Stimulated activated CD4-positive, alpha-beta T cell treated with anti-CD3 and anti-CD28 coated beads, Interleukin-4, amount 100 ng/mL, for 1 hour (primary cell): Measurements from ENCODE around the gene DNAJC11.

Experiments used
- DNase-seq: peaks from one replicate; pipeline ENCODE4 v3.0.0-alpha.2; 2020

Gene DNAJC11

DNA sequence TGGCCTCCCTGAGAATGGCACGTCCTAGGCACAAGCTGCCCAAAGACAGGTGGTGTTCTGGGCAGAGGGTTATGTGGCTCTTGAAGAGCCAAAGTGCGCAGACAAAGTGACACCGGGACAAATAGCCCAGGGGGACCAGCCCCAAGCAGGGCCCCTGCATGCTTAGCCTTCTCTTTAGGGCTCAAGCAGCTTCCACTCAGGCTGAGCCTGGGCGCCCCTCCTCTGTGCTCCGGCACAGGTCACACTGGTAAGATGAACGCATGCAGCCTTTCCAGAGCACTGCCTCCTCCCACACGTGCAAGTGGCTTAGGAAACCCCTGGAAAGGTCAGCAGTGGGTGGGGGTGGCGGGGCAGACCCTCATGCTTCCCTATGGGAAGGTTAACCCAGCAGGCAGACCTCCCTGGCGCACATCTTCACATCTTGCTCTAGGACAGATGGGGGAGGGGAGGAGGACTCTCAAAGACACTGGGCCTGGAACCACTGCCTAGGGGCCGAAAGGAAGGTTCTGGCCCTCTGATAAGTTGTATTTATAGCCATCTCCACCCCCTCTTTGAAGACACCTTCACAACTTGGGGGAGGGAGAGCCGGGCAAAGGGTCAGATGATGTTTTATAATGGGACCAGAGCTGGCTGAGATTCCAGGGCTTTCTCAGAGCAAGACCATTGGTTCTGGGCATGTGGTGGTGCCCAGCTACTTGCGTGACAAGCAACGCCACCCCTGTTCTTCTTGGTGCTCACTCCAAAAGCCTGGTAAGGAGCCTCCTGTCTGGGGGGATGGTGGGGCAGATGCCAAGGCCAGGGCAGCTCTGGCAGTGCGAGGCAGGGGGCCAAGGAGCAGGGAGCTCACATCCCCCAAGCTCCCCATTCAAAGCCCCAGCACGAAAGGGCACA is 104.5 kb downstream of the DNAJC11 start:
- no peak for DNase-seq

DNA sequence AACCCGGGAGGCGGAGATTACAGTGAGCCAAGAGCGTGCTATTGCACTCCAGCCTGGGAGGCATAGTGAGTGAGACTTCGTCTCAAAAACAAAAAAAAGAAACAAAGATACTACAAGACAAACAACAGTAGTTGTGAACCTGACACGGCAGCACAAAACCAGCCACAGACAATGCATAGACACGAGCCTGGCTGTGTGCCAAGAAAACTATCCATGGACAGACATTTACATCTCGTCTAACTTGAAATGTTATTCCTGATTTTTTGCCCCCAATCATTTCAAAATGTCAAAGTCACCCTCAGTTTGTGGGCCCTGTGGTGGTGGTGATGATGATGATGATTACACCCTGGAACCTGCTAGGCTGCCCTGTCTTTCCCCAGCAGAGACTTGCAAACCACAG is 105.3 kb downstream of the DNAJC11 start:
- DNase-seq = no peak

DNA sequence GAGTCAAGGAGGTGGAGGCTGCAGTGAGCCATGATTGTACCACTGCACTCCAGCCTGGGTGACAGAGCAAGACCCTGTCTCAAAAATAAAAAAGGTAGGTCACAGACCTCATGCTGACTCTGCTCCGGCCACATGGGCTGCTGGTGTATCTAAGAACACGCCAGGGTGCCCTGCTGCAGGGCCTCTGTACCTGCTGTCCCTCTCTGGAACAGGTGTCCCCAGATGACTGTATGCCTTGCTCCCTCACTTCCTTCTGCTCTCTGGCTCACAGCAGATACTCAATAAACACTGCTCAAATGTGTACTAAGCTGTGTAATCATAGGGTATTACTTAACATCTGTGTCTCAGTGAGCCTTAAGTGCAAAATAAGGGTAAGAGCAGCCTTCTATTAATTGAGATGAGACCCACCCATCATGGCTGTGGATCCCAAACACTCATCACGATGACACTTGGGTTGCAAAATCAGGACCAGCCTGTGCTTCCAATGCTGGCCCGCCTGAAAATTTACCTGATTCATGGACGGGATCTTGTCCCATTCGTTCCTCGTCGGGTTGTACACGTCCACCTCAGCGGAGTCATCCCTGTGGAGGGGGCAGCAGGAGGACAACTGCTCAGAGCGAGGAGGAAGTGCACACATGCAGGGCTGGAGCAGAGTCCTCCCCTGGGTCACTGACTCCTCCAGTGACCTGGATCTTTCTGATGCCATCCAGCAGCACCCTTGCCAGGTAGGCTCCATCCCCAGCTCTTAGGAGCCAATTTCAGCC is 106.5 kb downstream of the DNAJC11 start:
- DNase-seq = no peak

DNA sequence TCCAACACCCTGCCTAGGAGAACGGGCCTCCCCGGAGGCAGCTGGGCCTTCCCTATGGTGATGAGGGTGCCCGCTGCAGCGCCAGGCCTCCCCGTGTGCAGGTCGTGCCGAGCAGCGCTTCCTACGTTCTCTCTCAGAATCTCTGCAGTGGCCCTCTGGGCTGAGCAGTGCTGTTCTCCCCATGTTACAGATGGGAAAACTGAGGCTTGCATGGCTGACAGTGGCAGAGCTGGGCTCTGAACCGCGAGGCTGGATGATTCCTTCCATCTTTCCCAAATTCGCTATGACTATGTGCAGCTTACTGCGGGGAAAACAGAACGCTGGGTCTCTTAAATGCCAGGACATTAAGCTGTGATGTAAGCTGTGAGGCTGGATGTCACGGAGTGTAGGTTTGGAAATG is 107.8 kb downstream of the DNAJC11 start:
- no peak for DNase-seq

GRCh38 chr1:6592865-6593593 is 108.6 kb downstream of the DNAJC11 start:
- DNase-seq = no peak

- DNase-seq = no peak
These were observed 109.2 kb downstream of the DNAJC11 start for GRCh38 chr1:6592441-6592840.

- DNase-seq = no peak
These were observed 110.0 kb downstream of the DNAJC11 start for GRCh38 chr1:6591644-6592043.

- DNase-seq = no peak
These were observed 110.4 kb downstream of the DNAJC11 start for GRCh38 chr1:6591222-6591621.

DNA sequence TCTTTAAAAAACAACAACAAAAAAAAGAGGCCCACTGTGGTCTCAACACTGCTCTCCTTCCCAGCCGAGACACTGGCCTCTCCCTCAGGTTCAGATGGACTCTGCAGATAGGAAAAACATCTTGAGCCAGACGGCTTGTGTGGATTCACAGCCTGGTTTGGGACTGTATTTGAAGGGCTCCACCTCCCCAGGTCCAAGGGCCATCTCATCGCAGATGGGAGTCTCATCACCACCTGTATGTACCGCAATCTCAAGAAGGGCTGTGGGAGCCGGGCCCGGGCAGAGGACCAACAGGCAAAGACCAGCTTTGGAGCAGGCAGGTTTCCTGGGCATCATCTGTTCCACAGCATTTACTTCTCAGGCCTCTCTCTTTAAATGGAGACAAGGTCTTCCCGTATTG is 111.6 kb downstream of the DNAJC11 start:
- DNase-seq = no peak

DNA sequence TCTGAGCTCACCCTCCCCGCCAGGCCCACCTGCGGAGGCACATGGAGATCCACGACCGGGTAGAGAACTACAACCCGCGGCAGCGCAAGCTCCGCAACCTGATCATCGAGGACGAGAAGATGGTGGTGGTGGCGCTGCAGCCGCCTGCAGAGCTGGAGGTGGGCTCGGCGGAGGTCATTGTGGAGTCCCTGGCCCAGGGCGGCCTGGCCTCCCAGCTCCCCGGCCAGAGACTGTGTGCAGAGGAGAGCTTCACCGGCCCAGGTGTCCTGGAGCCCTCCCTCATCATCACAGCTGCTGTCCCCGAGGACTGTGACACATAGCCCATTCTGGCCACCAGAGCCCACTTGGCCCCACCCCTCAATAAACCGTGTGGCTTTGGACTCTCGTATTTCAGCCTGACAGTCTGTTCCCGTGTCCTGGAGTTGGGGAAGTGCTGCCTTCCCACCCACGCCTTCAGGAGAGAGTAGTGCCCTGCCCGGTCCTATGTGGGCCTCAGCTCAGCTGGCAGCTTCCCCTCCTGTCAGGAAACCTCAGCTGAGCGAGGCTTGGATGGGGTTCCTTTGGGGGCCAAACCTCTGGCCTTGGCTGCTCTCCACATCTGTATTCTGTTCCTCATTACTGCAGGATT is 112.6 kb downstream of the DNAJC11 start:
- DNase-seq = no peak

- no peak for DNase-seq
These were observed 113.3 kb downstream of the DNAJC11 start for GRCh38 chr1:6588128-6588892.

DNA sequence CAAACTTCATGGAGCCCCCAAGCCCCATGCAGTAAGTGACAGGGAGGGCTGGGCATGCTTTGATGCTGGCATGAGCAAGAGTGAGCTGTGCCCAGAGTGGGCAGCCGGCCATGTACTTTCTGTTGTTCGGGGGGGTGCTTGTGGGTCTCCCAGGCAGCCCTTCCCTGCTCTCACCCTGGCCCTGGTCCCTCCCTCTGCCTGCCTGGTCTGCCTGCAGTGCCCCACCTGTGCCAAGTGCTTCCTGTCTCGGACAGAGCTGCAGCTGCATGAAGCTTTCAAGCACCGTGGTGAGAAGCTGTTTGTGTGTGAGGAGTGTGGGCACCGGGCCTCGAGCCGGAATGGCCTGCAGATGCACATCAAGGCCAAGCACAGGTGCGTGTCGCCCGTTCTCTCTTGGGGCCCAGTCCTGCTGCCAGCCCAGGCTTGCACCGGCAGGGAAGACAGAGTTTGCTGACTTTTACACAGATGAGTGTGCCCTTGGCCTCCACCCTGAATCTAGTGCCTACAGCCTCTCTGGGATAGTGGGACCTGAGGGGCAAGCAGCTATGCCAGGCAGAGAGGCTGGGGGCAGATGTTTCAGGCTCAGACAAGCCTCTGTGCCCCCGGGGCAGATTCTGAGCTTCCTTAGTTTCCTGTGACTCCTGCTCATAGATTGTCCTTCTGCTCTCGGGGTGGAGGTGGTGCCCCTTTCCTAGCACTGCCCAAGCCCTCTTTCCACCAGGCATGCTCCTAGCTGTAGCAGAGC is 114.2 kb downstream of the DNAJC11 start:
- no peak for DNase-seq

GRCh38 chr1:6586404-6586816 is 115.2 kb downstream of the DNAJC11 start:
- DNase-seq = no peak

DNA sequence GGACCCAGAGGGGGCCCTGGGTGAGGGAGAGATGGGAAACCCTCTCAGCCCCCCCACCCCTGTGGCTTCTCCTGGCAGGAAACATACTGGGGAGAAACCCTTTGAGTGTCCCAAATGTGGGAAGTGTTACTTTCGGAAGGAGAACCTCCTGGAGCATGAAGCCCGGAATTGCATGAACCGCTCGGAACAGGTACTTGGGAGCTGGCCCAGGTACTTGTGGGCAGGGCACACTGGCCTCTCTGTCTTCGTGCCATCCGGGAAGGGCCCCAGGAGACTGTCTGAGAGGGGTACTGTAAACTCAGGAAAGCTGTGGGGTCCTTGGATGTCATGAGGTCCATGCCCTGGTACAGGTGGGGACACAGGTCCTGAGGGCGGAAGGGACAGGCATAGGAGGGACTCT is 115.8 kb downstream of the DNAJC11 start:
- no peak for DNase-seq

DNA sequence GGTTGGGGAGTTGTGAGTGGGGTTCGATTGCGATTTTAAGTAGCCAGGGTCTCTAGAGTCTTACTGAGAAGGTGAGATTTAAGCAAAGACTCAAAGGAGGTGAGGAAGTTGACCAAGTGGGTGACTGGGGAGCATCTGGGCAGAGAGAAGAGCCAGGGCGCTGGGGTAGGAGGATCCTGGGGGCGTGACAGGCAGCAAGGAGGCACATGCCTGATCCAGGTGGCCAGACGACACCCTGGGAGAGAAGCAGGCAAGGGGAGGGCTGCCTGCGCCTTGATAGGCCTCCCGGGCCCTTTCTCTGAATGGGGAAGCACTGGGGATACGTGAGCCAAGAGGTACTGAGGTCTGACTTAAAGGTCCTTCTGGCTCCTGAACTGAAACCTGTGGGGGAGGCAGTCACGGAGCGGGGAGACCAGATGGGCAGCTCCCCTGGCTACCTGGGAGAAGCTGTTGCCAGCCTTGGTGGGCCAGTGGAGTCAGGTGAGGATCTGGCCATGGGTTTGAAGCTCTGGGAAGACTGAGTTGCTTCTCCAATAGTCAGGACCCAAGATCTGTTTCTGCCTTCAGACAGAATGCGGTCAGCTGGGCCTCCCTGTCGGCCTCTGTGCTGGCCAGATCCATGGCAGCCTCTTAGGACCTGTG is 116.4 kb downstream of the DNAJC11 start:
- no peak for DNase-seq
